PC-9 (cell line): ENCODE results near the gene ZBTB7A. TPM values are rescaled to one million over a fixed set of nuclear protein-coding genes. Genes with fewer than 3 reads are reported as not detected.
A peak's percentile ranks its signal among the peaks of the same experiment; 100 is the strongest.
"Not testable (repeated sequence)": the region's sequence is repeated elsewhere in the genome, so short reads cannot be mapped to it uniquely, and the experiment has no call there.

Source experiments
- BruUV-seq: library from RNA; stranded (reverse); fragments of 400-500 nt; replicated peaks from 2 replicates; lab custom pipeline; 2021; lab: Mats Ljungman, UMichigan
- CTCF ChIA-PET: fragments of 300-600 bp; sonication (Branson Sonifier 250); formaldehyde crosslinking; loops from one replicate; lab custom pipeline; 2022; ENCODE audit warnings: antibody characterized with exemption; lab: Charles Lee
- POLR2A ChIA-PET: fragments of 300-600 bp; sonication (Branson Sonifier 250); formaldehyde crosslinking; loops from one replicate; lab custom pipeline; 2022; ENCODE audit warnings: antibody characterized with exemption; ENCODE audit not compliant: unreplicated experiment; lab: Charles Lee
- DNase-seq, 2 experiments: peaks; one replicate each; pipeline versions ENCODE4 v3.0.0 to v3.0.0-alpha.2; 2015 to 2022; ENCODE audit warnings: mixed read lengths in 1 of 2
- H2AFZ ChIP-seq: fragments of 200-600 bp; sonication (generic); 2 replicates; pipeline ENCODE4 v1.8.1; 2017; ENCODE audit warnings: antibody characterized with exemption
- H3F3A ChIP-seq: fragments of 200-600 bp; sonication (generic); 2 replicates; pipeline ENCODE4 v1.8.1; 2017; ENCODE audit warnings: antibody characterized with exemption, mild to moderate bottlenecking, low read depth; ENCODE audit not compliant: insufficient read depth
- H3K27ac ChIP-seq: fragments of 200-600 bp; sonication (generic); 2 replicates; pipeline ENCODE4 v1.6.1; 2016; ENCODE audit warnings: mixed run types
- H3K27me3 ChIP-seq: fragments of 200-600 bp; sonication (generic); 2 replicates; pipeline ENCODE4 v1.6.1; 2016; ENCODE audit warnings: low read depth, mixed run types; ENCODE audit not compliant: insufficient read depth
- H3K36me3 ChIP-seq: fragments of 200-600 bp; sonication (generic); 2 replicates; pipeline ENCODE4 v1.6.1; 2016; ENCODE audit warnings: low read depth, mixed run types
- H3K4me1 ChIP-seq: fragments of 200-600 bp; sonication (generic); replicated peaks from 2 replicates; pipeline ENCODE4 v1.6.1; 2016; ENCODE audit warnings: mixed run types; ENCODE audit not compliant: insufficient read depth
- H3K4me2 ChIP-seq: fragments of 200-600 bp; sonication (generic); 2 replicates; pipeline ENCODE4 v1.6.1; 2017; ENCODE audit warnings: mixed run types
- H3K4me3 ChIP-seq: fragments of 200-600 bp; sonication (generic); 2 replicates; pipeline ENCODE4 v1.6.1; 2016; ENCODE audit warnings: mixed run types
- H3K79me2 ChIP-seq: fragments of 200-600 bp; sonication (generic); 2 replicates; pipeline ENCODE4 v1.6.1; 2017; ENCODE audit warnings: low read depth, mixed run types
- H3K9me2 ChIP-seq: fragments of 200-600 bp; sonication (generic); 2 replicates; pipeline ENCODE4 v1.8.1; 2017; ENCODE audit warnings: mild to moderate bottlenecking; ENCODE audit not compliant: insufficient read depth
- H3K9me3 ChIP-seq: fragments of 200-600 bp; sonication (generic); 2 replicates; pipeline ENCODE4 v1.8.1; 2016; ENCODE audit warnings: low read depth; ENCODE audit not compliant: insufficient read depth
- H4K20me1 ChIP-seq: fragments of 200-600 bp; sonication (generic); 2 replicates; pipeline ENCODE4 v1.8.1; 2017; ENCODE audit not compliant: insufficient read depth
- EZH2 ChIP-seq: fragments of 200-600 bp; sonication (generic); IDR thresholded peaks from 2 replicates; pipeline ENCODE4 v1.8.0; 2017; ENCODE audit warnings: antibody characterized with exemption, low read depth
- intact Hi-C: fragments of 100-400 bp; cut with micrococcal nuclease; formaldehyde crosslinking; loops from one replicate; pipeline ENCODE4 v1.10.0; 2022; ENCODE audit not compliant: unreplicated experiment
- total RNA-seq: library from RNA; stranded (reverse); gene quantifications from 2 replicates; pipeline ENCODE4 v1.2.3, GENCODE V29; 2021
- TF ChIP-seq, protein P1 (sequence below): fragments of 200-600 bp; sonication (generic); conservative IDR thresholded peaks from 2 replicates; pipeline ENCODE4 v1.6.1; 2017; ENCODE audit warnings: mixed run types, antibody characterized with exemption, mild to moderate bottlenecking, moderate library complexity

The ZBTB7A gene
- total RNA-seq, 1 experiment from 2014 or later: 41.2 TPM

- no peaks in the 10 kb centered on the region for H3K27me3 ChIP-seq
- H3K4me2 ChIP-seq: peak within 1 kb of the TSS; percentile 89
- peak within 1 kb of the TSS; percentile 90 for H3K4me3 ChIP-seq
- no peaks in the 10 kb centered on the region for H4K20me1 ChIP-seq
- peak; percentile 72 to 91 for DNase-seq
- POLR2A ChIA-PET: interaction anchor here (0.6 kb wide), 1 partner anchor 528 kb away, joined by 4 read pairs; the partner anchor contains the start of gene PLIN5
- TF ChIP-seq, protein P1, sequence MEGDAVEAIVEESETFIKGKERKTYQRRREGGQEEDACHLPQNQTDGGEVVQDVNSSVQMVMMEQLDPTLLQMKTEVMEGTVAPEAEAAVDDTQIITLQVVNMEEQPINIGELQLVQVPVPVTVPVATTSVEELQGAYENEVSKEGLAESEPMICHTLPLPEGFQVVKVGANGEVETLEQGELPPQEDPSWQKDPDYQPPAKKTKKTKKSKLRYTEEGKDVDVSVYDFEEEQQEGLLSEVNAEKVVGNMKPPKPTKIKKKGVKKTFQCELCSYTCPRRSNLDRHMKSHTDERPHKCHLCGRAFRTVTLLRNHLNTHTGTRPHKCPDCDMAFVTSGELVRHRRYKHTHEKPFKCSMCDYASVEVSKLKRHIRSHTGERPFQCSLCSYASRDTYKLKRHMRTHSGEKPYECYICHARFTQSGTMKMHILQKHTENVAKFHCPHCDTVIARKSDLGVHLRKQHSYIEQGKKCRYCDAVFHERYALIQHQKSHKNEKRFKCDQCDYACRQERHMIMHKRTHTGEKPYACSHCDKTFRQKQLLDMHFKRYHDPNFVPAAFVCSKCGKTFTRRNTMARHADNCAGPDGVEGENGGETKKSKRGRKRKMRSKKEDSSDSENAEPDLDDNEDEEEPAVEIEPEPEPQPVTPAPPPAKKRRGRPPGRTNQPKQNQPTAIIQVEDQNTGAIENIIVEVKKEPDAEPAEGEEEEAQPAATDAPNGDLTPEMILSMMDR: no peak
- no peak for TF ChIP-seq EZH2
- intact Hi-C loops: no loop called here
- no peaks in the 10 kb centered on the region for H3F3A ChIP-seq
- BruUV-seq: no TSS peak
- no peak within 1 kb of the TSS for H3K27ac ChIP-seq
- H3K4me1 ChIP-seq: no peaks in the 10 kb centered on the region
- H2AFZ ChIP-seq: peak within 1 kb of the TSS; percentile 79
- H3K9me3 ChIP-seq: no peaks in the 10 kb centered on the region
- H3K79me2 ChIP-seq: peaks cover 21% of the 10 kb centered on the region
- no peaks in the 10 kb centered on the region for H3K9me2 ChIP-seq
- CTCF ChIA-PET: interaction anchor here (0.5 to 0.7 kb wide), 3 partner anchors 19 to 134 kb away, joined by 3 to 7 read pairs (median 5); no protein-coding TSS in a partner anchor
- H3K36me3 ChIP-seq: no peaks in the 10 kb centered on the region
Measured at GRCh38 chr19:4007021-4007835, 59.5 kb downstream of the ZBTB7A start, which contains the start of gene PIAS4. Gene PIAS4, plus strand, starts transcription at chr19:4007736. Its CDS starts 25 bp downstream, at chr19:4007761.

DNA sequence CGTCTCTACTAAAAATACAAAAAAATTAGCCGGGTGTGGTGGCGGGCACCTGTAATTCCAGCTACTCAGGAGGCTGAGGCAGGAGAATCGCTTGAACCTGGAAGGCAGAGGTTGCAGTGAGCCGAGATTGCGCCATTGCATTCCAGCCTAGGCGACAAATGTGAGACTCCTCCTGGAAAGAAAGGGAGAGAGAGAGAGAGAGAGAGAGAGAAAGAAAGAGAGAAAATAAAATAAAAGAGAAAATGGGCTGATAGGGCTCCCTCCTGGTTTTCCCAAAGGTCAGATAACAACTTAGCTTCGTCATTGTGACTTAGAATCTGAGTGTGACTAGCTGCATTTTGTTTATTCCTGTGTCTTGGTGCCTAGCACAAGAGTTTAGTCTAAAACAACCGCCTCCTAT lies 61.3 kb downstream of the ZBTB7A start:
- H2AFZ ChIP-seq, H3K36me3 ChIP-seq, H3K27me3 ChIP-seq, intact Hi-C loops, H3K4me3 ChIP-seq, H3K27ac ChIP-seq, H3K9me2 ChIP-seq, H3K4me1 ChIP-seq, H3K4me2 ChIP-seq, CTCF ChIA-PET, H3F3A ChIP-seq, DNase-seq, H3K9me3 ChIP-seq, H4K20me1 ChIP-seq, BruUV-seq: not testable (repeated sequence)
- peaks cover 21% of the 10 kb centered on the region for H3K79me2 ChIP-seq
- POLR2A ChIA-PET: interaction anchor here (0.6 kb wide), 1 partner anchor 9 kb away, joined by 12 read pairs; no protein-coding TSS in a partner anchor

GRCh38 chr19:4000798-4001197 lies 65.9 kb downstream of the ZBTB7A start:
- H3K4me2 ChIP-seq, intact Hi-C loops, DNase-seq, H3K9me2 ChIP-seq, H3K4me1 ChIP-seq, H3K79me2 ChIP-seq, H3F3A ChIP-seq, H3K27me3 ChIP-seq, POLR2A ChIA-PET, H3K9me3 ChIP-seq, H4K20me1 ChIP-seq, H2AFZ ChIP-seq, H3K27ac ChIP-seq, H3K36me3 ChIP-seq, H3K4me3 ChIP-seq, BruUV-seq: not testable (repeated sequence)
- CTCF ChIA-PET: interaction anchor here (0.7 kb wide), 1 partner anchor 200 kb away, joined by 7 read pairs; no protein-coding TSS in a partner anchor

- H3K79me2 ChIP-seq, H3K36me3 ChIP-seq, CTCF ChIA-PET, H3K9me2 ChIP-seq, H3K4me1 ChIP-seq, H3K27ac ChIP-seq, H4K20me1 ChIP-seq, H2AFZ ChIP-seq, H3F3A ChIP-seq, H3K4me3 ChIP-seq, DNase-seq, H3K27me3 ChIP-seq, H3K4me2 ChIP-seq, intact Hi-C loops, BruUV-seq, H3K9me3 ChIP-seq: not testable (repeated sequence)
- POLR2A ChIA-PET: interaction anchor here (0.7 kb wide), 1 partner anchor 282 kb away, joined by 4 read pairs; no protein-coding TSS in a partner anchor
Measured at GRCh38 chr19:3998667-3999412, 67.9 kb downstream of the ZBTB7A start.
